Measurements from ENCODE around the gene TREX2.

Gene TREX2
- total RNA-seq, result 1.3 to 2.7 (median 2.0) reads per million in 4 experiments

DNA sequence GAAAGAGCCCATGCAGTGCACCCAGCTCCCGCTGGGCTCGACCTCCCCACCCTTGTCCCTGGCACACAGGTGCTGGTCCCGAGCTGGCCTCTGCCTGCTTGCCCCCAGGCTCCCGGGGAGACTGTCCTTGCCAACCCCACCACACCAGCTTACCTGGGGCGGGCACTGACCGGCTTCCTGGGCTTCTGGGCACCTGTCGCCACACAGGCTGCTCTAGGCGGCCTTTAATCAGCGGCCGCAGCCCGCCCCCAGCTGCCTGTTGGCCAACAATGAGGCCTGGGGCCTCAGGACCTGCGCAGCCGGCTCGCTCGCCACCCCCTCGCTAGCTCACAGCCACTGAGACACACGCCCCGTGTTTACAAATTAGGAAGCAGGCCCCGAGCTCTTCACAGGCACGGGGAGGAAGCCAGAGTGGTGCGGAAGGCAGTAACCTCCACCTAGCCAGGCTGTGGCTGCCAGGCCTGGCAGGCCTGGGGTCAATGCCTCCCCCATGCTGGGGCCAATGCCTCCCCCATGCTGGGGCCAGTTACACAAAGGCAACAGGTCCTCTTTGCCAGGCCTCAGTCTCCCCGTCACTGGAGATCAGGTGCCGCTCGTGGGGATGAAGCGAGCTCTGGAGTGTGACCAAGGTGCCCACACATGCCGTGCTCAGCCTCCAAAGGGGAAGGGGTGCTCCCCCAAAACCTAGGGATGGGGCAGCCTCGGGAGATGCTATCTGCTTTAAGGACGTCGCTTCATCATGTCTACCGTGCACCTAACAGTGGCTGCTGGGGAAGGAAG lies at the start of gene TREX2:
TREX2 (minus strand) TSS at position 201 of the 780 bp plus-strand sequence. CDS start 626 bp downstream, outside the sequence.
- DNase-seq, result no peak

GRCh38 chrX:153495362-153495751 lies 49.5 kb upstream of the TREX2 start:
- DNase-seq, result no peak

- no peak for DNase-seq
Measured at GRCh38 chrX:153494541-153495361, 48.9 kb upstream of the TREX2 start, which contains the start of gene BGN. TSS of gene BGN (plus strand) at chrX:153494980. CDS start at chrX:153504632, 9,652 bp downstream.

GRCh38 chrX:153494061-153494460 lies 48.2 kb upstream of the TREX2 start:
- DNase-seq, result no peak

GRCh38 chrX:153493085-153493484 lies 47.2 kb upstream of the TREX2 start:
- no peak for DNase-seq

GRCh38 chrX:153492543-153492942 lies 46.7 kb upstream of the TREX2 start:
- no peak for DNase-seq

- DNase-seq, result no peak
Measured at GRCh38 chrX:153491918-153492317, 46.1 kb upstream of the TREX2 start.

DNA sequence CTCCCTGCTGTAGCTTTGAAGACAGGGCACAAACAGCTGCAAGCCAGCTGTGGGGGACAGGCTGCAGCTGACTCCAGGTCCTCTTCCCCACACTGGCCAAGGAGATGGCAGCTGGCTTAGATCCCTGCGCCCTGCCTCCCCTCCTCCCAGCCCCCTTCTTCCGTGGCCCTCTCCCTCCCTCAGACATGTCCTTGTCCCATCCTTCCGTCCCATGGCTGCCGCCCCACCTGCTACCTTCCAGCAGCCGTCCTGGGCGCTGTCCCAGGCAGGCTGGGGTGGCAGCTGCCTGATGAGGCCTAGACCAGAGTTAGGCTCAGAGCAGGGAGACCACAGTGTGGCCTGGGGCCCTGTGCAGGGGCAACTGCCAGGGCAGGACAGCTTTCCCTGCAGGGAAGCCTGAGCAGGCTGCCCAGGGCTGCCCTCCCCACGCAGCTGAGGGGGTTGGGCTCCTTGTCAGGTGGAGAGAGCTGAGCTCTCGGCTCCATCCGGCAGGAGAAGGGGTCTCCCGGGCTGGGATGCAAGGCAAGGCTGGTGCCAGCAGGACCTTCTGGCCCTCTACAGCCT lies 45.6 kb upstream of the TREX2 start:
- no peak for DNase-seq

DNA sequence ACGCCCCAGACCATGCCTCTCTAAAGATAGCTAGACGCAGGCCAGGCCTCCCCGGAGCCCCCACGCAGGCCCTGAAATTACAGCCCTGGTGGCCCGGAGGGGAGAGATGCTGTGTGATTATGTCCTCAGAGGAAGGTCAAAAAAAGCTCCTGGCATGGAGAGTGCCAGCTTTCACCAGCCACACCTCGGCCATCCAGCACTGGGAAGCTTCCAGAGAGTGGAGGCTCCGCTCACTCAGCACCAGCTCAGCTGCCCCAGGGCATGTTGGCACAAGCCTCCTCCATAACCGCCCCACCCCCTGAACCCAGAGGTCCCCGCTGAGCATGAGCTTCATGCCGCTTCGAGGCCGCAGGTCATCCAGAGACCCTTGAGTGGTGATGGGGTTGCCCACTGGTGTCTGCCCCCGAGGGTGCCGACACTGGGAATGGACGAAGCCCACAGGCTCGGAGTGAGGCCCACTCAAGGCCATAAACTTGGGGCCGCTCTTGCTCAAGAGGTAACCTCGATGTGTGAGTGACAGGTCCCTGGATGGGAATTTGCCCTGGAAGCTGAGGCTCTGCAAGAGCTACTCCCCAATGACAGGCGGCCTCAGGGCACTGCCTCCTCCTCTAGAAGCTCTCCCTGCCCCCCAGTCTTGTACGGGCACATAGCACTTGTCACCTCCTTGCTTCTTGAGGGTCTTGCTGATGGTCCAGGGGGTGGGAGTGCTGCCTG lies 44.5 kb upstream of the TREX2 start:
- no peak for DNase-seq

GRCh38 chrX:153488231-153488914 lies 42.5 kb upstream of the TREX2 start:
- DNase-seq, result no peak

DNA sequence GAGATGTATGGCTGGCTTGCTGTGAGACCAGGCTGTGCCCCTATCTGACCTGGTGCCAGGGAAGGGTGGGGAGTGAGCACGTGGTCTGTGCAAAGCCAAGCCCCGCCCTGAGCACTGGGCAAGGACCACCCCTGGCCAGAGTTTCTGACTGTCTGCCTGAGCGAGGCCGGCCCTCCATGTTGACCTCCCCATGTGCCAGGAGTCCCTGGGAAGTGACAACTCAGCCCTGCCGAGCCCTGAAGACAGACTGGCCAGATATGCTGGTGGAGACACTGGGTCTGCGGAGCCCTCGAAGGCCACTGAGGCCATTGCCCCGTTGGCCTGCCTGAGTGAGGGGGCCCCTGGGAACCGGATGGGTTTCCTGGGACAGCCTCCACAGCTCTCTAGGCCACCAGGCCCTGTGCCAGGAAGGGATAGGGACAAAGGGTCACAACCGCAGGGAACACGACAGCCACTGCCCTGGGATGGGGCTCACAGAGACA lies 41.8 kb upstream of the TREX2 start:
- DNase-seq, result no peak

- DNase-seq, result no peak
Measured at GRCh38 chrX:153486171-153486570, 40.3 kb upstream of the TREX2 start.

DNA sequence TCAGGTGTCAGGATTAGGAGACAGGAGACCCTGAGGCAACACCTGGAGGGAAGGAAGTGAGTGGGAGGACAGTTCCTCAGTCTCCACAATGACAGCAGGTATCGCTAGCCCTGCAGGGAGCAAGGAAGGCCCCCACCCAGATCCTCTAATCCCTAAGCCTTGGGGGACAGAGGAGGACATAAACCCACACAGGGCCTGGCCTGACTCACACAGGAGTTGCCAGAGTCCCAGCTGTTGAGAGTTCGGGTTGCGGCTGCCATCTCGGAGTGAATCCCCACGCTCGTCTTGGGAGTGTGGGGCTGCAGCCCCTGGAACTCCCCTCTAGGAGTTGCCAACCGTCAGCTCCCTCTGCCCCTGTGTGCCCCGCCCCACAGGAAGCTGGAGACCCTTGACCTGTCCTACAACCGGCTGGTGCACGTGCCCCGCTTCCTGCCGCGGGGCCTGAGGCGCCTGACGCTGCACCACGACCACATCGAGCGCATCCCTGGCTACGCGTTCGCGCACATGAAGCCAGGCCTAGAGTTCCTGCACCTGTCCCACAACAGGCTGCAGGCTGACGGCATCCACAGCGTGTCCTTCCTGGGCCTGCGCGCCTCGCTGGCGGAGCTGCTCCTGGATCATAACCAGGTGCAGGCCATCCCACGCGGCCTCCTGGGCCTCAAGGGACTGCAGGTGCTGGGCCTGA lies 39.7 kb upstream of the TREX2 start:
- DNase-seq, result no peak

DNA sequence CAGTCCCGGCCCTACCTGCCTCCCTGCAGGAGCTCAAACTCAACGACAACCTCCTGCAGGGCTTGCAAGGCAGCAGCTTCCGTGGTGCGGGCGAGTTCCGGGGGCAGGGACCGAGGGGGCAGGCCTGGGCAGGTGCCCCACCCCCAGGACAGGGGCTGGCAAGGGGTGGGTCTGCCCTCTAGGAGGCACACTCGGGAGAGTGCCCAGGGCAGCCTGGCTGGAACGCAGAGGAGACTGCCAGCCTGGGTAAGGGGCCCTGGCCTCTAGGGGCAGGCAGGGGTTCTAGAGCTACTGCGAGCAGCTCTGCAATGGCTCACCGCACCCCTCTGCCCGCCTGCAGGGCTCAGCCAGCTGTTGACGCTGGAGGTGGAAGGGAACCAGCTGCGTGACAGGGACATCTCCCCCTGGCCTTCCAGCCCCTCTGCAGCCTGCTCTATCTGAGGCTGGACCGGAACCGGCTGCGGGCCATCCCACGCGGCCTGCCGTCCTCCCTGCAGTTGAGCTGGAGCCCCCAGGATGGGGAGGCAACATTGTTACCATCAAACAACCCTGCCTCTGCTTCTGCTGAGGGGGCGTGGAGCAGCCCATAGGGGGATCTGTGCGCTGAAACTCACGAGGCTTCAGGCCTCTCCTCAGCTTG lies 36.6 kb upstream of the TREX2 start:
- no peak for DNase-seq

DNA sequence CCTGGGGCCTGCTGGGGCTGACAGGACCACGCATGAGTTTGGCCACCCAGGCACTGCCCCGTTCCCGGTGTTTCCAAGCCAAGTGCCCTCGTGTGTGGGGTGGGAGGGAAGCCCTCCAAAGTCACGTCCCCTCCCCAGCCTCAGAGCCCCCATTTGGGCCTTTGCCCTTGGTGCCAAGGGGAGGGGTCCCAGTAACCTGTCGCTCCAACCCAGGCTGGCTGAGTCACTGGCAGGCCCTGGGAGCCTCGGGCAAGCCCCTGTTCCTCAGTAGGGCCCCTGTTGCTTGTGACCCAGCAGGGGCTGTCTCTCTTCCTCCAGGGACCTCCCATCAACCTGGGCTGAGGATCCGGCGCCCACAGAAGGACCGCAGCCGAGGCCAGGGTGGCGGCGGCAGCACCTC lies 35.2 kb upstream of the TREX2 start:
- DNase-seq, result no peak

- no peak for DNase-seq
Measured at GRCh38 chrX:153478746-153479145, 32.9 kb upstream of the TREX2 start.

DNA sequence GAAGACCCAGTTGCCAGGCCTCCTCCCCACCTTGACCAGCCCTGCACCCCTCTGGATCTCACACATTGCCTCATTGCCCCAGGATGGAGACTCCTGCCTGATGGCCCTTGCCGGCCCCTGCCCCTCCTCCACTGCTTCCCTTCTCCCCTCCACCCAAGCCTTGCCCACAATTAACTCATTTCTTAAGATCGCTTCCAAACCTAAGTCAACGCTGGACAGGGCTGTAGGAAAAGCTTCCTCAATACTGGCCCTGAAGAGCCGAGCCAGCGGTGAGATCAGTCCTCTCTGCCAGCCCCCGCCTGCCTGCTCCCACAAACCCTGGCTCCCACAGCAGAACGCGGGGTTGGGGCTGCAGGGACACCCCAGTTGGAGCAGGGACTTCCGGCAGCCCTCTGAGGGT lies 32.0 kb upstream of the TREX2 start:
- DNase-seq, result no peak

DNA sequence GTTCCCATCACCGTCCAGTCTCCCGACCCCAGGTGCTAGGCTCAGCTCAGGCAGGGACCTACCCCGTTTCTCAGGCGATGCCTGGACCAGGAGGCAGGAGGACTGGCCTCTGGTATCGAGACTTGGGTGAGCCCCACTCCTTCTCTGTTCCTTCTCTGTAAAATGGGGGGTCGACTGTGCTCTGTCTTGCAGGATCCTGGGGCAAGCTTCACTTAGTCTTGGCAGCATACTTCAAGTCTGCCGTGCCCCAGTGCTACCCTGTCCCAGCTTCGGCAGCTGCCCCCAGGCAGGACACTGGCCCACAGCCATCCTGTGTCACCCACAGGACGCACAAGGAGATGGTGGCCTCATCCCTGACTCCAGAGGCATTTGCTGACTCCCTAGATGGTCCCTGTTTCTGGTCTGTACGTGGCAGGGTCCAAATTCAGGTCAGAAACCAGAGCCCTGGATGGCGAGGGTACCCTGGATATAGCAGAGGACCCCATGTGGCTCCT lies 31.6 kb upstream of the TREX2 start:
- no peak for DNase-seq

DNA sequence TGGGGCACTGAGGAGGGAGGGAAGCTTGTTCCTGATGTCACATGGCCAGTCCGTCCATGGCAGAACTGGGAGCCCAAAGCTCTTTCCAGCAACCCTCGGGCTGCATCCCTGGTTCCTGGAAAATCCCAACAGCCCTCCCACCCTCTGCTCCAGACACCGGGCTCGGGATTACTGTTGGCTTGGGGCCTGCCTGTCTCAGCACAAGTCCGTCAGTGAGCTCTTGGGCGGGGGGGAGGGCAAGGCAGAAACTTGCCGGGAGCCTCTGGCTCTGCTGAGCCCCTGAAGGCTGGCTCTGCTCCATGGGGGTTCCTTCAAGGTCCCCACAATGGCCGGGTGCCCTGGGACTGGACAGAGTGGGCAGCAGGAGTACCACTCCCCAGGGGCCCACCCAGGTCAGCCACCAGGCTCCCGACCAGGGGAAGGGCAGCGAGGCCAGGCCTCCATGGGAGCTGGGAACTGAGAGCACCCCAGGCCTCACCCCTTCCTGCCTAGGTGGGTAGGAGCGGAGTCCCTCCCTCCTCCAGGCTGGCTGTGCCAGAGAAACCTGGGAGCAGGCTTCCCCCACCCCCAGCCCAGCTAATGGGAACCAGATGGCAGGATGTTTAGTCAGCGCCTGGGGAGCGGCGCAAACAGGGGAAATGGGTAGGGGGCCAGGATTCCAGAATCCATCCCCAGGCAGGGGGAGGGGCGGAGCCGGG lies 31.0 kb upstream of the TREX2 start:
- no peak for DNase-seq

GRCh38 chrX:153475751-153476281 lies 30.0 kb upstream of the TREX2 start:
- no peak for DNase-seq

Measured in effector CD8-positive, alpha-beta T cell (primary cell).